ENCODE data around the gene GALNT14. TPM values are rescaled to one million over a fixed set of nuclear protein-coding genes. Genes with fewer than 3 reads are reported as not detected.
"Not testable (repeated sequence)": the region's sequence is repeated elsewhere in the genome, so short reads cannot be mapped to it uniquely, and the experiment has no call there.

Gene GALNT14
- total RNA-seq, result 0.22 TPM in 1 of 2 replicates, not detected in the other

GRCh38 chr2:31138037-31138962, at the start of gene GALNT14:
TSS of gene GALNT14 (minus strand) at chr2:31138440. CDS start at chr2:31138086, 354 bp downstream.
- DNase-seq (ENCODE audit: low read depth in 2 of 2), result peak; percentile 12 to 14

- no peak for DNase-seq (ENCODE audit: low read depth in 2 of 2)
Measured at GRCh38 chr2:31187166-31187565, 48.9 kb upstream of the GALNT14 start.

- DNase-seq (ENCODE audit: low read depth in 2 of 2), result not testable (repeated sequence)
Measured at GRCh38 chr2:31183973-31184372, 45.7 kb upstream of the GALNT14 start.

- DNase-seq (ENCODE audit: low read depth in 2 of 2), result no peak
Measured at GRCh38 chr2:31176742-31177141, 38.5 kb upstream of the GALNT14 start.

- DNase-seq (ENCODE audit: low read depth in 2 of 2), result no peak
Measured at GRCh38 chr2:31171142-31171541, 32.9 kb upstream of the GALNT14 start.

- DNase-seq (ENCODE audit: low read depth in 2 of 2), result peak; percentile 64 to 77
Measured at GRCh38 chr2:31170071-31170698, 31.9 kb upstream of the GALNT14 start.

- DNase-seq (ENCODE audit: low read depth in 2 of 2), result no peak
Measured at GRCh38 chr2:31168291-31168690, 30.1 kb upstream of the GALNT14 start.

GRCh38 chr2:31166925-31167324, 28.7 kb upstream of the GALNT14 start:
- no peak for DNase-seq (ENCODE audit: low read depth in 2 of 2)

GRCh38 chr2:31163011-31163539, 24.8 kb upstream of the GALNT14 start:
- DNase-seq (ENCODE audit: low read depth in 2 of 2), result no peak

- no peak for DNase-seq (ENCODE audit: low read depth in 2 of 2)
Measured at GRCh38 chr2:31161637-31162036, 23.4 kb upstream of the GALNT14 start.

- DNase-seq (ENCODE audit: low read depth in 2 of 2), result no peak
Measured at GRCh38 chr2:31151501-31151900, 13.3 kb upstream of the GALNT14 start.

- DNase-seq (ENCODE audit: low read depth in 2 of 2), result no peak
Measured at GRCh38 chr2:31150120-31150670, 12.0 kb upstream of the GALNT14 start.

- DNase-seq (ENCODE audit: low read depth in 2 of 2), result no peak
Measured at GRCh38 chr2:31148514-31148913, 10.3 kb upstream of the GALNT14 start.

GRCh38 chr2:31147645-31148044, 9.4 kb upstream of the GALNT14 start:
- DNase-seq (ENCODE audit: low read depth in 2 of 2), result no peak

GRCh38 chr2:31142110-31142509, 3.9 kb upstream of the GALNT14 start:
- DNase-seq (ENCODE audit: low read depth in 2 of 2), result no peak

GRCh38 chr2:31141443-31142085, 3.3 kb upstream of the GALNT14 start:
- no peak for DNase-seq (ENCODE audit: low read depth in 2 of 2)

GRCh38 chr2:31140151-31140550, 1.9 kb upstream of the GALNT14 start:
- no peak for DNase-seq (ENCODE audit: low read depth in 2 of 2)

GRCh38 chr2:31139671-31140070, 1.4 kb upstream of the GALNT14 start:
- no peak for DNase-seq (ENCODE audit: low read depth in 2 of 2)

GRCh38 chr2:31137211-31138036, 816 bp downstream of the GALNT14 start:
- DNase-seq (ENCODE audit: low read depth in 2 of 2), result no peak

- DNase-seq (ENCODE audit: low read depth in 2 of 2), result no peak
Measured at GRCh38 chr2:31136732-31137131, 1.5 kb downstream of the GALNT14 start.

- DNase-seq (ENCODE audit: low read depth in 2 of 2), result no peak
Measured at GRCh38 chr2:31136000-31136399, 2.2 kb downstream of the GALNT14 start.

Measured in lung microvascular endothelial cell (primary cell).